DMS 273 (cell line): Measurements from ENCODE around the gene KCND2.
"Not testable (repeated sequence)": the region's sequence is repeated elsewhere in the genome, so short reads cannot be mapped to it uniquely, and the experiment has no call there.

ENCODE experiments used
- DNase-seq: peaks from one replicate; lab custom pipeline; 2025; ENCODE audit not compliant: unreplicated experiment; lab: John Stamatoyannopoulos, UW

The KCND2 gene

DNA sequence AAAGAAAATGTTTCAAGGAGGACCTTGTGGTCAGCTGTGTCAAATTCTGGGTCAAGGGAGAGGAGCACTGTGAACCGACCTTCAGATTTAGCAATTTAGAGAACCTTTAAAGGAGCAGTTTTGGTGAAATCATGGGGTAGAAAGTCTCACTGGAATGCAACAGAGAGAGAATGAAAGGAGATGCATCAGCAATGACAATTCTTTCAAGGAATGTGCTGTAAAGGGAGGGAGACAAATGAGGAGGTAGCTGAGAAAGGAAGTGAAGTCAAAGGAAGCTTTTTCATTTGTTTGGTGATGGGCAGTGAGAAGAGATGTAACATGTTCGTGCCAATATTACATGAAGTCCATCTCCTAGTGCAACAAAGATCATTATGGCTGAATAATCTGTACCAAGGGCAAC is 418.9 kb downstream of the KCND2 start:
- DNase-seq, result no peak

DNA sequence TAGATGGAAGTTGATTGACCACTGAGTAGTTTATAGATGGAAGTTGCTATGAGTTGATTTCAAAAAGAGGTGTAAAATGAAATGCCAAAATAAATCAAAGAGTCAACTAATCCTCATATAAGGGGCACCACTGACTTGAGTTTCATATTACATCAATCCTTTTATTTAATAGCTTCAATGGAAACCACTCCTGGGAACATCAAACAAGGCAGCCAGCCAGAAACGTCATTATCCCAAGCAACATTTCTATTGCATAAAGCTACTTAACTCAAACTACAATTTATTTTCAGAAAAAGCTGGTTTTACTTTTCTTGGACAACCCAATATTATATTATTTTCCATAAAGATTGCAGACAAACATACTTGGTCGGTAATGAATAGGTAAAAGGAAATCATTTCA is 422.9 kb downstream of the KCND2 start:
- no peak for DNase-seq

DNA sequence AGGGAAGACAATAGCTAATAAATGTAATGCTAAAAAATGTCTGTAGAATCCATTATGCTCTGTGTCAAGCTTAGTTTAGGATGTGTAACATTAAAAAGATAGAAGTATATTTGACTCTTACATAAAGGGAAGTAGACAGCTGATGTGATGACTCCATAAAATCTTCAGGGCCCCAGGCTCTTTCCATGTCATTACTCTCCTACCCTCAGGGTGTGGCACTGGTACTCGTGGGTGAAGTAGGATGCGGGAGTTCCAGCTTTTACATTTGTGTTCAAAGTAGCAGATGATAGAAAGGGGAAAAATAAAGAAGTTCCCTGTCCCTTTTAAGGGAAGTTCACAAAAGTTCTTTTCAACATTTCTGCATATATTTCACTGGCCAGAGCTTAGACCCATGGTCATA is 427.8 kb downstream of the KCND2 start:
- DNase-seq, result no peak

- DNase-seq, result not testable (repeated sequence)
Observed at GRCh38 chr7:120702408-120702807, 429.4 kb downstream of the KCND2 start.

DNA sequence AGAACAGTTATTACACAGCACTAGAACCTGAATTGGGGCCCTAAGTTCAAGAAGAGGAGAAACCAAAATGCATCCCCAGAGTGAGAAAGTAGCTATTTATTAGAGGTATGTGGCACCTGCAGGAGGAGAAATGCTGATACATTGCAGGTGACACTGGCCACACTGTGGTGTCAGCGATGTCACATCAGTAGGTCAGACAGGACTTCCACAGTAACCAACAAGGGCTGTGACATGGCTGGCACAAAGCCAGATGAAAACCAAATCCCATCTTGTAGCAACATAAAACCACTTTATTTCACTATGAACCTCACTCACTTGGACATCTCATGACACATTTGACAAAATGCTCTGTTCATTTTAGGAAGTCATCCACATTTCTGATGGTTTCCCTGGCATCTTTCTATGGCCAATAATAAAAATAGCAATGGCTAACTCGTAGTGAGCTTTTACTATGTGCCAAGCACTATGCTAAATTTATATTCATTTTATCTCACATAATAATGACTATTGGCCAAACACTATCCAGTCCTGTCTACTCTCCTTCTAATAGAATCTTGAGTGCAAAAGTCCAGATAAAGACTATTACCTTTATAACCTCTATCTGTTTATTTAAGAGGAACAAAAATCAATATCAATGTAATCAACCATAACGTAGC is 430.7 kb downstream of the KCND2 start:
- no peak for DNase-seq

- no peak for DNase-seq
Observed at GRCh38 chr7:120709252-120709971, 436.4 kb downstream of the KCND2 start.

GRCh38 chr7:120709972-120710320 is 437.0 kb downstream of the KCND2 start:
- no peak for DNase-seq

DNA sequence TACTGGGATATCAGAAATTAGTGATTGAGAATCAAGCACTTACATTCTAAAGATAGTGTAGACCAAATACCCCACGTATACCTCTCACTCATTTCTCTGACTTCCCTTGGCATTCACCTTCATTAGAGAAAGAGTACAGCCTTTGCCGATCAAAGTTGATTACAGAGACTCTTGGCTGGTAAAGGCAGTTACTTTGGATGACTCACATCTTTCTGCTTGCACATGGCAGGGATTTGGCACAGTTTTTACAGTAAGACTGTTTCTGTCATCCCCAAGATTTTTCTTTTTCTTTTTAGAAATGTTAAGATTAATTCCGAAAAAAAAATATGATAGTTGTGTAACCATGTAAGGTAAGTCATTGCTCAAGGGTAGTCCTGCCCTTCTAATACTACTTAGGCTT is 442.0 kb downstream of the KCND2 start:
- no peak for DNase-seq

- no peak for DNase-seq
Observed at GRCh38 chr7:120716307-120716706, 443.3 kb downstream of the KCND2 start.

DNA sequence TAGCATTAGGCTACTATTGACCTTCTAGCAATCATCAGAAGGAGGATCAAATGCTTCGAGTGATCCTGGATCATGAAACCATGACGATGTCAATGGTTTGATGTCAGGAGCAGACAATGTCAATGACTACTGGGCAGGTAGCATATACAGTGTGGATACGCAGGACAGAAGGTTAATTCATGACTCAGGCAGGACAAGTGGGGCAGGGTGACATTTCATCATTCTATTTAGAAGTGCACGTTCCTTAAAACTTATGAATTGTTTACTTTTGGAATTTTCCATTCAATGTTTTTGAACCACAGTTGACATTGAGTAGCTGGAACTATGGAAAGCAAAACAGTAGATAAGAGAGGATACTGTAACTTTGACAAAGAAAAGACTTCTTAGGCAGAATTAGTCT is 444.2 kb downstream of the KCND2 start:
- no peak for DNase-seq

- DNase-seq, result no peak
Observed at GRCh38 chr7:120718361-120718760, 445.4 kb downstream of the KCND2 start.

GRCh38 chr7:120720317-120720716 is 447.3 kb downstream of the KCND2 start:
- DNase-seq, result peak; percentile 10

DNA sequence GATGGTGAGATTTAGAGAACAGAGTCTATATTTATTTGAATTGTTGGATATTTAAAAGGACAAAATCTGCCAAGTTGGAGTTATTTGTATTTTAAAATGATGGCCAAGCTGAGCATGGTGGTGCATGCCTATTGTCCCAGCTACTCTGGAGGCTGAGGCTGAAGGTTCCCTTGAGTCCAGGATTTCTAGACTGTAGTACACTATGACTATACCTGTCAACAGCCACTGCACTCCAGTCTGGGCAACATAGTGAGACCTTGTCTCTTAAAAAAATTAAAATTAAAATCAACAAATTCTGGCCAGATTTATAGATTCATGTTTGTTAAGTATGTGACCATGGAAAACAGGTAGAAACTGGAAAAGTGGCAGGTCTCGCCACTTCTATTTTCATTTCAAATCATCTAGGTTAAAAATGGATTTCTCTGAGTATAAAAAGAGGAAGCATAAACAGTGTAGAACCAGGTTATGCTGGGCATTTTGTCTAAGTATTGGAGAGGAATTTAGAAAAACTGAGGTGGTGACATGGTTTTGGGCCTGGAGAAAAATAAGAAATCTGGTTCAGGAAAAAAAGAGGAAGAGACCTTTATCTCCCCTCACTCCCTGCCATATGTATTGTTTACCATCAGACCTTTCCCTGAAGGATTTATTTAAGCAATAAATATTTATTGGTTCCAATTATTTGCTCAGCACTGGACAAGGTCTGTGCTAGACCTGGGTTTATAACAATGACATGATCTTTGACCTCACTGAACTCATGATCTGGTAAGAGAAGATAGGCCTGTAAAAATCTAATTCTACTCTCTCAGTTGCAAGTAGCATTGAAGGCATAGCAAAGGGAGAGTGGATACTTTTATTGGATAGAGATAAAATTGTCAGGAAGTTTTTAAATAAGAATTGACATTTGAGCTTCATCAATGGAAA is 450.8 kb downstream of the KCND2 start:
- DNase-seq, result no peak

GRCh38 chr7:120724448-120724847 is 451.5 kb downstream of the KCND2 start:
- DNase-seq, result no peak

GRCh38 chr7:120724955-120725354 is 452.0 kb downstream of the KCND2 start:
- DNase-seq, result no peak

- DNase-seq, result peak; percentile 76
Observed at GRCh38 chr7:120725376-120726039, 452.5 kb downstream of the KCND2 start.

DNA sequence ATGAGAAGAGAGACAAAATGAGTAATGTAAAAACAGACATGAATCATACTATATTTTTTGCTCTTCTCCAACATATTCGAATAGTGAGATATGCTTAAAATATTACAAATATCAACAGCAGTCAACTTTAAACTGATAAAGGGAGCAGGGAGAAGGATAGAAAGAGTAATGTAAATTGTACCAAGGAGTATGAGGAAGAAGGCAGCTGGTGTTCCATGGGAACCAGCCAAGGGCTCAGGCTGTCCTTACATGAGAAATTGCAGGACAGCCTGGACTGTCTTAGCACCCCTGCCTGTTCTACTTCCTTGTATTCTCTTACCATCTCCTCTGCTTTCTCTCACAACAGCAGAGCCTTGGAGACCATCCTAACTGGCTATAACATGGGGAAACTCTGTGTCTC is 456.3 kb downstream of the KCND2 start:
- DNase-seq, result peak; percentile 13

DNA sequence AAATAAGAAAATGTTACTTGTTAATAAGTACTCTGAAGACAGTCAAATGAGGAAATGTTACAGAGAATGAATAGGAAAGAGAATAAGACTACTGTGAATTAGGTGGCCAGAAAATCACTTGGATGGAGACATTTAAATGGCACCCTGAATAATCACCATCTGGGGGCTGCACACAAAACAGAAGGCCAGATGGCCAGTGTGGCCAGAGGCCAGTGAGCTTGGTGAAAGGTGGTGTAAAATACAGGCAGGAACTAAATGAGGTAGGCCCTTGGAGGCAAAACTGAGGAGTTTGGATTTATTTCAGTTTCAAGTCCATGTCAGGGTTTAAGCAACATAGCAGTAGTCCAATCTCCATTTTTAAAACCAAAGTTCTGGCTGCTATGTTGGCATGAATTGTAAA is 458.3 kb downstream of the KCND2 start:
- peak; percentile 49 for DNase-seq

GRCh38 chr7:120732256-120732655 is 459.3 kb downstream of the KCND2 start:
- DNase-seq, result no peak

- DNase-seq, result no peak
Observed at GRCh38 chr7:120733143-120733542, 460.2 kb downstream of the KCND2 start.

DNA sequence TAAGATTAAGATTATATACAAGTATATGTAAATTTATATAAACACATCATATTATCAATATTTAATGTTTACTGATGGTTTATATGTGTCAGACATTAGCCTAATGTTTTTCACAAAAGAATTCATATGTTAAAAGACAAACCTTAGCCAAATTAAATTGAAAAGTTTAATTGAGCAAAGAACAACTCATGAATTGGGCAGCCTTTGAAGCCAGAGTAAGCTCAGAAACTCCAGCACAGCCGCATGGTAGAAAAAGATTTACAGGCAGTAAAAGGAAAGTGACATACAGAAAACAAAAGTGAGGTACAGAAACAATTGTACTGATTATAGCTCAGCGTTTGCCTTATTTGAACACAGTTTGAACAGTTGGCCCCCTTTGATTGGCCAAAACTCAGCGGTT is 460.9 kb downstream of the KCND2 start:
- no peak for DNase-seq
